ENCODE data around the gene TOP2B. TPM values are rescaled to one million over a fixed set of nuclear protein-coding genes. Genes with fewer than 3 reads are reported as not detected.
A peak's percentile ranks its signal among the peaks of the same experiment; 100 is the strongest.

The TOP2B gene
- total RNA-seq, 1 experiment from 2014 or later = 124 TPM

GRCh38 chr3:25677121-25677520 is 12.4 kb upstream of the TOP2B start:
- DNase-seq (ENCODE audit: low read depth) = no peak

- DNase-seq (ENCODE audit: low read depth) = no peak
Observed at GRCh38 chr3:25674670-25675069, 10.0 kb upstream of the TOP2B start.

GRCh38 chr3:25673738-25674298 is 9.1 kb upstream of the TOP2B start:
- DNase-seq (ENCODE audit: low read depth) = no peak

GRCh38 chr3:25665315-25666280 is 891 bp upstream of the TOP2B start:
- DNase-seq (ENCODE audit: low read depth) = peak; percentile 76

- DNase-seq (ENCODE audit: low read depth) = peak; percentile 68
Observed at GRCh38 chr3:25663869-25664811, 567 bp downstream of the TOP2B start.

- peak; percentile 16 for DNase-seq (ENCODE audit: low read depth)
Observed at GRCh38 chr3:25663347-25663868, 1.3 kb downstream of the TOP2B start.

GRCh38 chr3:25662736-25663320 is 1.9 kb downstream of the TOP2B start:
- DNase-seq (ENCODE audit: low read depth) = no peak

- DNase-seq (ENCODE audit: low read depth) = no peak
Observed at GRCh38 chr3:25661694-25662437, 2.8 kb downstream of the TOP2B start.

- DNase-seq (ENCODE audit: low read depth) = no peak
Observed at GRCh38 chr3:25658836-25659235, 5.9 kb downstream of the TOP2B start.

GRCh38 chr3:25657293-25657692 is 7.4 kb downstream of the TOP2B start:
- no peak for DNase-seq (ENCODE audit: low read depth)

GRCh38 chr3:25655659-25656058 is 9.0 kb downstream of the TOP2B start:
- DNase-seq (ENCODE audit: low read depth) = no peak

GRCh38 chr3:25654576-25654975 is 10.1 kb downstream of the TOP2B start:
- no peak for DNase-seq (ENCODE audit: low read depth)

- DNase-seq (ENCODE audit: low read depth) = no peak
Observed at GRCh38 chr3:25653322-25653721, 11.4 kb downstream of the TOP2B start.

GRCh38 chr3:25652921-25653320 is 11.8 kb downstream of the TOP2B start:
- no peak for DNase-seq (ENCODE audit: low read depth)

GRCh38 chr3:25648925-25649830 is 15.5 kb downstream of the TOP2B start:
- DNase-seq (ENCODE audit: low read depth) = no peak

GRCh38 chr3:25648107-25648535 is 16.6 kb downstream of the TOP2B start:
- DNase-seq (ENCODE audit: low read depth) = peak; percentile 75

- no peak for DNase-seq (ENCODE audit: low read depth)
Observed at GRCh38 chr3:25635038-25635437, 29.7 kb downstream of the TOP2B start.

GRCh38 chr3:25633919-25634318 is 30.8 kb downstream of the TOP2B start:
- DNase-seq (ENCODE audit: low read depth) = no peak

GRCh38 chr3:25631989-25632388 is 32.7 kb downstream of the TOP2B start:
- DNase-seq (ENCODE audit: low read depth) = no peak

- no peak for DNase-seq (ENCODE audit: low read depth)
Observed at GRCh38 chr3:25621087-25621486, 43.6 kb downstream of the TOP2B start.
